ENCODE data around the gene NDOR1. TPM values are rescaled to one million over a fixed set of nuclear protein-coding genes. Genes with fewer than 3 reads are reported as not detected.

The NDOR1 gene
- total RNA-seq, 1 donor from 2014 or later, result 26.9 TPM

- no peak overlapping the region for H3K4me3 ChIP-seq (ENCODE audit: low read depth, low read length)
- no peak for DNase-seq (ENCODE audit: low read depth)
- no peak for TF ChIP-seq CTCF (conservative IDR thresholded peaks at IDR 0.05; ENCODE audit: low read depth, low read length)
Measured at GRCh38 chr9:137160054-137160425, 45.5 kb upstream of the NDOR1 start.

- no peak for DNase-seq (ENCODE audit: low read depth)
- no peak for TF ChIP-seq CTCF (conservative IDR thresholded peaks at IDR 0.05; ENCODE audit: low read depth, low read length)
Measured at GRCh38 chr9:137160716-137161557, 44.6 kb upstream of the NDOR1 start.

GRCh38 chr9:137161558-137162486 lies 43.7 kb upstream of the NDOR1 start:
- no peak overlapping the region for H3K4me3 ChIP-seq (ENCODE audit: low read depth, low read length)
- TF ChIP-seq CTCF (conservative IDR thresholded peaks at IDR 0.05; ENCODE audit: low read depth, low read length), result no peak
- DNase-seq (ENCODE audit: low read depth), result no peak

More at GRCh38 chr9:137160716-137161557, 44.6 kb upstream of the NDOR1 start:
- H3K4me3 ChIP-seq (ENCODE audit: low read depth, low read length), result no peak overlapping the region

GRCh38 chr9:137162505-137163364 lies 42.8 kb upstream of the NDOR1 start:
- peak; percentile 22 for TF ChIP-seq CTCF (conservative IDR thresholded peaks at IDR 0.05; ENCODE audit: low read depth, low read length)
- H3K4me3 ChIP-seq (ENCODE audit: low read depth, low read length), result peak overlapping the region; percentile 38
- DNase-seq (ENCODE audit: low read depth), result no peak

- H3K4me3 ChIP-seq (ENCODE audit: low read depth, low read length), result peak overlapping the region; percentile 38
- TF ChIP-seq CTCF (conservative IDR thresholded peaks at IDR 0.05; ENCODE audit: low read depth, low read length), result no peak
- DNase-seq (ENCODE audit: low read depth), result no peak
Measured at GRCh38 chr9:137163365-137163715, 42.2 kb upstream of the NDOR1 start.

GRCh38 chr9:137163805-137164204 lies 41.7 kb upstream of the NDOR1 start:
- no peak for TF ChIP-seq CTCF (conservative IDR thresholded peaks at IDR 0.05; ENCODE audit: low read depth, low read length)
- DNase-seq (ENCODE audit: low read depth), result no peak
- no peak overlapping the region for H3K4me3 ChIP-seq (ENCODE audit: low read depth, low read length)

Measured in epithelial cell of proximal tubule (primary cell).